Measurements from ENCODE around the gene MALSU1. TPM values are rescaled to one million over a fixed set of nuclear protein-coding genes. Genes with fewer than 3 reads are reported as not detected.

MALSU1 gene
- total RNA-seq, 2 donors from 2014 or later: 37.5 to 54.3 TPM

GRCh38 chr7:23332910-23333612, 33.9 kb downstream of the MALSU1 start:
- H3K36me3 ChIP-seq: no peaks in the 10 kb centered on the region
- H3K27ac ChIP-seq: no peak overlapping the region
- no peak for TF ChIP-seq CTCF (IDR thresholded peaks at IDR 0.05)
- H3K4me1 ChIP-seq: no peaks in the 10 kb centered on the region
- no peak for DNase-seq
- no peak overlapping the region for H3K4me3 ChIP-seq
- H3K9ac ChIP-seq (ENCODE audit: low read depth in 2 of 2, low read length in 2 of 2): no peak overlapping the region
- intact Hi-C loops (cut with DNase I): no loop called here
- no peaks in the 10 kb centered on the region for H3K9me3 ChIP-seq
- H3K27me3 ChIP-seq: no peaks in the 10 kb centered on the region

GRCh38 chr7:23333671-23334246, 34.6 kb downstream of the MALSU1 start:
- Histone ChIP-seq H3K27ac (no peak overlapping the region), H3K4me3 (no peak overlapping the region), H3K4me1 (no peaks in the 10 kb centered on the region), H3K36me3 (no peaks in the 10 kb centered on the region), H3K9me3 (no peaks in the 10 kb centered on the region), H3K27me3 (no peaks in the 10 kb centered on the region), H3K9ac (ENCODE audit: low read depth in 2 of 2, low read length in 2 of 2) (no peak overlapping the region)
- DNase-seq: no peak
- no peak for TF ChIP-seq CTCF (IDR thresholded peaks at IDR 0.05)
- intact Hi-C loops (cut with DNase I): no loop called here

- no peaks in the 10 kb centered on the region for H3K4me1 ChIP-seq
- intact Hi-C loops (cut with DNase I): no loop called here
- no peak for TF ChIP-seq CTCF (IDR thresholded peaks at IDR 0.05)
- no peaks in the 10 kb centered on the region for H3K27me3 ChIP-seq
- no peaks in the 10 kb centered on the region for H3K36me3 ChIP-seq
- no peak overlapping the region for H3K27ac ChIP-seq
- no peak overlapping the region for H3K4me3 ChIP-seq
- H3K9me3 ChIP-seq: no peaks in the 10 kb centered on the region
- DNase-seq: peak; percentile 45
- no peak overlapping the region for H3K9ac ChIP-seq (ENCODE audit: low read depth in 2 of 2, low read length in 2 of 2)
Observed at GRCh38 chr7:23334482-23335056, 35.4 kb downstream of the MALSU1 start.

- H3K36me3 ChIP-seq: no peaks in the 10 kb centered on the region
- TF ChIP-seq CTCF (IDR thresholded peaks at IDR 0.05): no peak
- intact Hi-C loops (cut with DNase I): no loop called here
- H3K27ac ChIP-seq: no peak overlapping the region
- H3K9ac ChIP-seq (ENCODE audit: low read depth in 2 of 2, low read length in 2 of 2): no peak overlapping the region
- no peaks in the 10 kb centered on the region for H3K27me3 ChIP-seq
- H3K4me3 ChIP-seq: no peak overlapping the region
- no peaks in the 10 kb centered on the region for H3K9me3 ChIP-seq
- DNase-seq: no peak
- no peaks in the 10 kb centered on the region for H3K4me1 ChIP-seq
Observed at GRCh38 chr7:23335136-23335535, 36.0 kb downstream of the MALSU1 start.

- no peaks in the 10 kb centered on the region for H3K27me3 ChIP-seq
- no peak for DNase-seq
- intact Hi-C loops (cut with DNase I): no loop called here
- H3K9me3 ChIP-seq: no peaks in the 10 kb centered on the region
- H3K4me3 ChIP-seq: no peak overlapping the region
- H3K4me1 ChIP-seq: no peaks in the 10 kb centered on the region
- no peak overlapping the region for H3K9ac ChIP-seq (ENCODE audit: low read depth in 2 of 2, low read length in 2 of 2)
- no peak for TF ChIP-seq CTCF (IDR thresholded peaks at IDR 0.05)
- no peaks in the 10 kb centered on the region for H3K36me3 ChIP-seq
- H3K27ac ChIP-seq: no peak overlapping the region
Observed at GRCh38 chr7:23335621-23336020, 36.5 kb downstream of the MALSU1 start.
